Erythroblast (primary cell): ENCODE results near the gene CNTNAP5.

ENCODE experiments used
- GATA1 ChIP-seq: IDR thresholded peaks from 2 replicates; pipeline ENCODE4 v1.6.1; 2011; ENCODE audit warnings: low read depth, mild to moderate bottlenecking, control low read depth, low read length, moderate library complexity
- POLR2A ChIP-seq: IDR thresholded peaks from 2 replicates; pipeline ENCODE4 v1.6.1; 2011; ENCODE audit warnings: mild to moderate bottlenecking, low read length

DNA sequence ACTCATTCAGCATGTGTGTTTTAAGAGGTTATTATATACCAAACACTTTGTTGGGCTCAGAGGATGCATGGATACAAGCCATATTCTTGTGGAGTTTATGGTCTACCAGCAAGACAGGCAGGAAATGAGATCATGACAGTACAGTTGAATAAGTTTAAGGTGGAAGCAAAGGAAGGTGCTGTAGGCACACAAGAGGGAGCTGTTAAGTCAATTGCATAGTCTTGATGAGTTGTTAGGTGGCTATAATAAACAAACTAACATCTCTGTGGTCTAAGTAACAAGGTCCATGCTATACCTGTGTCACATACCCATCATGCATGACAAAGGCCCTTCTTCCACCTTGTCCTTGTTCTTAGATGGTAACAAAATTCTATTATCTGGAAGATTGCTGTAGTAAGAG lies 538.3 kb downstream of the CNTNAP5 start:
- TF ChIP-seq POLR2A (no peak), GATA1 (no peak)
